H9 (cell line): ENCODE data around the gene MRC1. TPM values are rescaled to one million over a fixed set of nuclear protein-coding genes. Genes with fewer than 3 reads are reported as not detected.

ENCODE experiments used
- DNase-seq: peaks from one replicate; pipeline ENCODE4 v3.0.0-alpha.2; 2017
- H2AFZ ChIP-seq: one replicate; pipeline ENCODE4 v1.6.1; 2013; ENCODE audit warnings: mild to moderate bottlenecking, low read length, control low read depth, moderate library complexity
- H2AK5ac ChIP-seq: 2 replicates; pipeline ENCODE4 v1.6.1; 2013; ENCODE audit warnings: low read length, control low read depth, mixed read lengths; ENCODE audit not compliant: insufficient read length
- H2BK120ac ChIP-seq: one replicate; pipeline ENCODE4 v1.6.1; 2013; ENCODE audit warnings: low read depth, mild to moderate bottlenecking, low read length, control low read depth, inconsistent platforms; ENCODE audit not compliant: poor library complexity, severe bottlenecking
- H2BK12ac ChIP-seq: 2 replicates; pipeline ENCODE4 v1.6.1; 2013; ENCODE audit warnings: low read length, control low read depth, mixed read lengths, low read depth; ENCODE audit not compliant: insufficient read length
- H2BK15ac ChIP-seq: 2 replicates; pipeline ENCODE4 v1.6.1; 2013; ENCODE audit warnings: low read depth, low read length, control low read depth
- H2BK20ac ChIP-seq: one replicate; pipeline ENCODE4 v1.6.1; 2013; ENCODE audit warnings: low read depth, mild to moderate bottlenecking, low read length, control low read depth, inconsistent platforms; ENCODE audit not compliant: poor library complexity, severe bottlenecking
- H2BK5ac ChIP-seq: 2 replicates; pipeline ENCODE4 v1.6.1; 2013; ENCODE audit warnings: low read length, control low read depth, mixed read lengths; ENCODE audit not compliant: insufficient read length
- H3K14ac ChIP-seq: 2 replicates; pipeline ENCODE4 v1.6.1; 2013; ENCODE audit warnings: low read length, control low read depth; ENCODE audit not compliant: insufficient read depth
- H3K18ac ChIP-seq: 2 replicates; pipeline ENCODE4 v1.6.1; 2013; ENCODE audit warnings: low read depth, mild to moderate bottlenecking, mixed read lengths, low read length, control low read depth; ENCODE audit not compliant: insufficient read length
- H3K23ac ChIP-seq: 2 replicates; pipeline ENCODE4 v1.6.1; 2013; ENCODE audit warnings: low read length, control low read depth, mixed read lengths, low read depth; ENCODE audit not compliant: insufficient read length
- H3K23me2 ChIP-seq: 2 replicates; pipeline ENCODE4 v1.6.1; 2013; ENCODE audit warnings: low read depth, mild to moderate bottlenecking, mixed read lengths, low read length, control low read depth; ENCODE audit not compliant: insufficient read length, poor library complexity, severe bottlenecking
- H3K27ac ChIP-seq: 2 replicates; pipeline ENCODE4 v1.5.1; 2013; ENCODE audit warnings: low read length, control low read depth, mixed read lengths, low read depth; ENCODE audit not compliant: insufficient read length
- H3K27me3 ChIP-seq: 2 replicates; pipeline ENCODE4 v1.6.1; 2013; ENCODE audit warnings: low read length, control low read depth, inconsistent platforms; ENCODE audit not compliant: insufficient read depth
- H3K4ac ChIP-seq: 2 replicates; pipeline ENCODE4 v1.6.1; 2013; ENCODE audit warnings: low read depth, mild to moderate bottlenecking, control low read depth, inconsistent platforms, low read length, moderate library complexity
- H3K4me1 ChIP-seq: 2 replicates; pipeline ENCODE4 v1.6.1; 2013; ENCODE audit warnings: low read length, control low read depth, inconsistent platforms; ENCODE audit not compliant: insufficient read depth
- H3K4me2 ChIP-seq: 2 replicates; pipeline ENCODE4 v1.6.1; 2013; ENCODE audit warnings: low read length, control low read depth, mixed read lengths; ENCODE audit not compliant: insufficient read length, insufficient read depth
- H3K56ac ChIP-seq: 2 replicates; pipeline ENCODE4 v1.6.1; 2013; ENCODE audit warnings: low read depth, mild to moderate bottlenecking, mixed read lengths, low read length, control low read depth; ENCODE audit not compliant: insufficient read length
- H3K79me1 ChIP-seq: 2 replicates; pipeline ENCODE4 v1.6.1; 2013; ENCODE audit warnings: low read depth, mild to moderate bottlenecking, moderate library complexity, low read length, control low read depth, inconsistent platforms; ENCODE audit not compliant: insufficient read depth, poor library complexity, severe bottlenecking
- H3K79me2 ChIP-seq: 2 replicates; pipeline ENCODE4 v1.6.1; 2013; ENCODE audit warnings: low read length, control low read depth, inconsistent platforms; ENCODE audit not compliant: insufficient read depth
- H3K9ac ChIP-seq: 2 replicates; pipeline ENCODE4 v1.6.1; 2013; ENCODE audit warnings: low read length, control low read depth, mixed read lengths; ENCODE audit not compliant: insufficient read length; ENCODE audit errors: extremely low read depth
- H3K9me3 ChIP-seq: one replicate; pipeline ENCODE4 v1.6.1; 2013; ENCODE audit warnings: low read depth, low read length, inconsistent platforms; ENCODE audit not compliant: control insufficient read depth
- H3T11ph ChIP-seq: one replicate; pipeline ENCODE4 v1.6.1; 2013; ENCODE audit warnings: mild to moderate bottlenecking, low read length, control low read depth, inconsistent platforms
- H4K20me1 ChIP-seq: one replicate; pipeline ENCODE4 v1.6.1; 2013; ENCODE audit not compliant: control insufficient read depth, insufficient read length, insufficient read depth
- H4K5ac ChIP-seq: 2 replicates; pipeline ENCODE4 v1.6.1; 2013; ENCODE audit warnings: low read depth, mild to moderate bottlenecking, mixed read lengths, low read length, control low read depth; ENCODE audit not compliant: insufficient read length
- H4K8ac ChIP-seq: replicated peaks from 2 replicates; pipeline ENCODE4 v1.6.1; 2013; ENCODE audit warnings: low read length, control low read depth, mixed read lengths, low read depth; ENCODE audit not compliant: insufficient read length
- H4K91ac ChIP-seq: 2 replicates; pipeline ENCODE4 v1.6.1; 2013; ENCODE audit warnings: low read depth, mild to moderate bottlenecking, moderate library complexity, mixed read lengths, low read length, control low read depth; ENCODE audit not compliant: insufficient read length
- H3K27ac Mint-ChIP-seq, 3 experiments: 2 replicates in 2 of 3; 3 replicates in 1 of 3; pipeline ENCODE4 v1.8.0; 2020 to 2021; ENCODE audit warnings: mixed read lengths in 3 of 3, mild to moderate bottlenecking in 1 of 3, moderate library complexity in 1 of 3
- H3K27me3 Mint-ChIP-seq: 2 replicates; pipeline ENCODE4 v1.8.0; 2021; ENCODE audit warnings: low read depth, mild to moderate bottlenecking, moderate library complexity, mixed read lengths
- H3K36me3 Mint-ChIP-seq, 3 experiments: 2 replicates in 2 of 3; 3 replicates in 1 of 3; pipeline ENCODE4 v1.8.0; 2020 to 2021; ENCODE audit warnings: low read depth in 3 of 3, mixed read lengths in 3 of 3; ENCODE audit not compliant: insufficient read depth in 1 of 3
- H3K4me1 Mint-ChIP-seq, 2 experiments: 2 replicates each; pipeline ENCODE4 v1.8.0; 2020; ENCODE audit warnings: mixed read lengths in 2 of 2
- H3K4me3 Mint-ChIP-seq, 2 experiments: 2 replicates in 1 of 2; 3 replicates in 1 of 2; pipeline ENCODE4 v1.8.0; 2020 to 2021; ENCODE audit warnings: mild to moderate bottlenecking in 2 of 2, mixed read lengths in 2 of 2, moderate library complexity in 1 of 2
- H3K9me3 Mint-ChIP-seq, 2 experiments: 2 replicates in 1 of 2; 3 replicates in 1 of 2; pipeline ENCODE4 v1.8.0; 2020; ENCODE audit warnings: mild to moderate bottlenecking in 2 of 2, mixed read lengths in 2 of 2, moderate library complexity in 1 of 2
- CTCF ChIP-seq: fragments of 200-600 bp; sonication (generic); conservative IDR thresholded peaks from 3 replicates; pipeline ENCODE4 v1.8.0; 2021; ENCODE audit warnings: antibody characterized with exemption, mild to moderate bottlenecking
- WGBS: extraction: QIAGEN DNeasy Blood & Tissue Kit; methylation state at CpG from one replicate; pipeline ENCODE4 v1.1.7; 2013; ENCODE audit warnings: missing lambda C conversion rate, low lambda C conversion rate, mixed read lengths; ENCODE audit not compliant: insufficient read length; ENCODE audit errors: extremely low coverage; 5-methylcytosine and 5-hydroxymethylcytosine counted together
- total RNA-seq: library from RNA; stranded (reverse); gene quantifications from 2 replicates; pipeline ENCODE4 v1.2.1, GENCODE V29; 2021

The MRC1 gene
- total RNA-seq, 1 experiment from 2014 or later, result not detected

GRCh38 chr10:17802976-17803375, 6.2 kb upstream of the MRC1 start:
- Histone ChIP-seq H3K14ac (no peak overlapping the region), H3T11ph (no peak overlapping the region), H4K5ac (no peak overlapping the region), H2BK20ac (no peak overlapping the region), H3K4me1 (no peaks in the 10 kb centered on the region), H3K18ac (no peak overlapping the region), H3K27ac (no peak overlapping the region), H3K9ac (no peak overlapping the region), H4K20me1 (no peaks in the 10 kb centered on the region), H3K23ac (no peak overlapping the region), H2BK120ac (no peak overlapping the region), H2BK15ac (no peak overlapping the region), H2BK5ac (no peak overlapping the region), H3K27me3 (no peaks in the 10 kb centered on the region), H2AK5ac (no peak overlapping the region), H3K79me1 (no peaks in the 10 kb centered on the region), H3K4me2 (no peak overlapping the region), H3K9me3 (no peaks in the 10 kb centered on the region), H2BK12ac (no peak overlapping the region), H3K23me2 (no peaks in the 10 kb centered on the region), H3K79me2 (no peaks in the 10 kb centered on the region), H2AFZ (no peak overlapping the region), H4K91ac (no peak overlapping the region), H3K4ac (no peak overlapping the region), H4K8ac (no peak overlapping the region), H3K56ac (no peak overlapping the region)
- H3K4me1 Mint-ChIP-seq, result peaks cover 7 to 8% of the 10 kb centered on the region in 2 experiments; a peak in 3 of 4 replicates
- no peaks in the 10 kb centered on the region for H3K36me3 Mint-ChIP-seq
- no peak for DNase-seq
- H3K27ac Mint-ChIP-seq, result no peak overlapping the region
- no peak overlapping the region for H3K4me3 Mint-ChIP-seq
- TF ChIP-seq CTCF, result no peak
- H3K9me3 Mint-ChIP-seq, result peaks cover 0 to 2% of the 10 kb centered on the region in 2 experiments; a peak in 1 of 5 replicates
- no peaks in the 10 kb centered on the region for H3K27me3 Mint-ChIP-seq
- no CpG with 5 or more reads among the region's 1 CpG for WGBS
